ENCODE results near the gene YBX2.

The YBX2 gene

DNA sequence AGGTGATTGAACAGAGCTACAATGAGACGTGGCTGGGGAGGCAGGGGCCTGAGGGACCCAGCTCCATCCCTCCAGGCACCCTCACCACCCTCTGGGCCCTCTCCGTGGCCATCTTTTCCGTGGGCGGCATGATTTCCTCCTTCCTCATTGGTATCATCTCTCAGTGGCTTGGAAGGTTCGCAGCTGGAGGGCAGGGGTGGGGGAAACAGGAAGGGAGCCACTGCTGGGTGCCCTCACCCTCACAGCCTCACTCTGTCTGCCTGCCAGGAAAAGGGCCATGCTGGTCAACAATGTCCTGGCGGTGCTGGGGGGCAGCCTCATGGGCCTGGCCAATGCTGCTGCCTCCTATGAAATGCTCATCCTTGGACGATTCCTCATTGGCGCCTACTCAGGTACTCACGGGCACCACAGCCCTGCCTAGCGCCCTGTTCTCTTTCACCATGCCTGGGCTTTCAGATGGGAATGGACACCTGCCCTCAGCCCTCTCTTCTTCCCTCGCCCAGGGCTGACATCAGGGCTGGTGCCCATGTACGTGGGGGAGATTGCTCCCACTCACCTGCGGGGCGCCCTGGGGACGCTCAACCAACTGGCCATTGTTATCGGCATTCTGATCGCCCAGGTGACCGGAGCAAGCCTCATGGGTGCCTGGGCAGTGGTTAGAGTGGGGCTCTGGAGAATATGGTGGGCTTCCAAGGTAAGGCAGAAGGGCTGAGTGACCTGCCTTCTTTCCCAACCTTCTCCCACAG is 10.8 kb downstream of the YBX2 start:
- no peak for DNase-seq (ENCODE audit: extremely low spot score)
- CTCF ChIA-PET, result interaction anchor here (1.3 kb wide), 1 partner anchor 12 kb away, joined by 6 read pairs; no protein-coding TSS in a partner anchor
- POLR2A ChIA-PET, result interaction anchor here (0.8 to 2.0 kb wide), 3 partner anchors 13 to 63 kb away, joined by 3 to 5 read pairs (median 5); partner anchors contain the start of gene NEURL4
- TF ChIP-seq TARDBP (IDR thresholded peaks at IDR 0.05) (no peak), L3MBTL2 (conservative IDR thresholded peaks at IDR 0.05) (no peak), FOXK2 (IDR thresholded peaks at IDR 0.05) (no peak), FOXA1 (IDR thresholded peaks at IDR 0.05) (no peak), SP1 (IDR thresholded peaks at IDR 0.05) (no peak)

DNA sequence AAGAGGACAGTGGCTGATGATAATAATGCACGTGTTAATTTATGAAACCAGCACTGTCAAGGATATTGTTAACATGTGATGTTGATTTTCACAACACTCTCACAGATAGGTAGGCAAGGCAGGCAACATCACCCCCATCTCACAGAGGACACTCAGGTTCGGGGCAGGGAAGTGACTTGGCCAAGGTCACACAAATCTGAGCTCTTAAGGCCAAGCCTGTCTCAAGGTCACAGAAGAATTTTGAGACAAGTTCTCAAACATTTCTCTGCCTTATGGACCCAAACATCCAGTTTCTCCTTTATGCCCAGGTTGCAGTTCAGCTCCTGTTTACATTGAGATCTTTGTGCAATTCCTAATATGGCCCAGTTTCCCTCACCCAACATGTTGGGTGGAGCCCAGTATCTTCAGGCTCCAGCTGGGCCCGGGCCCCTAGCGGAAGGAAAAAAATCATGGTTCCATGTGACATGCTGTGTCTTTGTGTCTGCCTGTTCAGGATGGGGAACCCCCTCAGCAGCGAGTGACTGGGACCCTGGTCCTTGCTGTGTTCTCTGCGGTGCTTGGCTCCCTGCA is 11.6 kb downstream of the YBX2 start:
- TF ChIP-seq FOXM1 (IDR thresholded peaks at IDR 0.05; ENCODE audit: borderline replicate concordance), result no peak
- no peak for TF ChIP-seq HDGF (IDR thresholded peaks at IDR 0.05; ENCODE audit: borderline replicate concordance)
- TF ChIP-seq, protein P1, sequence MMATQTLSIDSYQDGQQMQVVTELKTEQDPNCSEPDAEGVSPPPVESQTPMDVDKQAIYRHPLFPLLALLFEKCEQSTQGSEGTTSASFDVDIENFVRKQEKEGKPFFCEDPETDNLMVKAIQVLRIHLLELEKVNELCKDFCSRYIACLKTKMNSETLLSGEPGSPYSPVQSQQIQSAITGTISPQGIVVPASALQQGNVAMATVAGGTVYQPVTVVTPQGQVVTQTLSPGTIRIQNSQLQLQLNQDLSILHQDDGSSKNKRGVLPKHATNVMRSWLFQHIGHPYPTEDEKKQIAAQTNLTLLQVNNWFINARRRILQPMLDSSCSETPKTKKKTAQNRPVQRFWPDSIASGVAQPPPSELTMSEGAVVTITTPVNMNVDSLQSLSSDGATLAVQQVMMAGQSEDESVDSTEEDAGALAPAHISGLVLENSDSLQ (IDR thresholded peaks at IDR 0.05), result no peak
- TF ChIP-seq FOXK2 (IDR thresholded peaks at IDR 0.05), result no peak
- TF ChIP-seq ARNT (IDR thresholded peaks at IDR 0.05), result no peak
- no peak for TF ChIP-seq TARDBP (IDR thresholded peaks at IDR 0.05)
- no peak for TF ChIP-seq NFRKB (IDR thresholded peaks at IDR 0.05)
- no peak for TF ChIP-seq L3MBTL2 (conservative IDR thresholded peaks at IDR 0.05)
- TF ChIP-seq ZNF384 (IDR thresholded peaks at IDR 0.05), result no peak
- no peak for TF ChIP-seq SP1 (IDR thresholded peaks at IDR 0.05)
- no peak for TF ChIP-seq LEF1 (IDR thresholded peaks at IDR 0.05; ENCODE audit: borderline replicate concordance)
- TF ChIP-seq ELF4 (IDR thresholded peaks at IDR 0.05), result no peak
- TF ChIP-seq BHLHE40 (IDR thresholded peaks at IDR 0.05; ENCODE audit: borderline replicate concordance), result no peak
- no peak for TF ChIP-seq CTBP1 (IDR thresholded peaks at IDR 0.05; ENCODE audit: borderline replicate concordance)
- no peak for TF ChIP-seq FOXA1 (IDR thresholded peaks at IDR 0.05)
- no peak for TF ChIP-seq SUZ12 (IDR thresholded peaks at IDR 0.05)
- DNase-seq (ENCODE audit: extremely low spot score), result no peak
- POLR2A ChIA-PET, result interaction anchor here (0.8 to 1.3 kb wide), 3 partner anchors 14 to 46 kb away, joined by 3 to 5 read pairs (median 3); partner anchors contain the start of gene NEURL4
- CTCF ChIA-PET, result interaction anchor here (0.8 kb wide), 1 partner anchor 14 kb away, joined by 4 read pairs; no protein-coding TSS in a partner anchor

DNA sequence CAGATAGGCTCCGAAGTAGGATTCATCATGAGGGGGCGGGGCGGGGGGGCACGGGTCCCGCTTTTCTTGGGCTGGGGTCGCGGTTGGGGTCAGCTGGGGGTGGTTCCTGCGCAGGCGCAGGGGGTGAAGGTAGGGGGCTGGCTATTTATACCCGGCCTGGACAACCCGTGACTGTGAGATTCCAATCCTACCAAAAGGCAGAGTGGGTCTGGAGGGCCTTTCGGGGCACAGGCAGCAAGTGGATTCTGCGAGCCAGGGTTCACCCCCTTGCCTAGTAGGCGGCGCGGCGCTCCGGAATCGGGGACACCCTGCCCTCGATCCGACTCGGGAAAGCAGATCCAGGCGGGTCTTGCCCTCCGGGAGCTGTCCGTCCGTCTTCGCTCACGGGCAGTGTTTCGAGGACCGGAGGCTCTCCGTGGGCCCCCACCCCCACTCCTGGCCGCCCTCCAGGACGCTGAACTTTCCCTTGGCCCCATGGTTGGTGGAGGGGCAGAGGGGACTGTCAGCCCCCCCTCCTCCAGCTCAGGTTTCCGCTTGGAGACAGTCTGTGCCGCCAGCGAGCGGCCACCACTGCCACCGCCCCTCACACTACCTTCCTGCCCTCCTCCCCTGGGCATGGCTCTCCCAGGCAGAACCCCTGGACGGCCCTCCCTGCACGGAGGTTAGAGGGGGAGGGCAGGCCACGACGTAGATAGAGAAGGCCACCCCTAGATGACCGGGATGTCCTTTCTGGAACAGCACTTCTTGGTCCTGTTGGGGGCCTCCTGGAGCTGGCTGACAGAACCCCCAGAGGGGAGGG is 12.3 kb downstream of the YBX2 start:
- TF ChIP-seq NFRKB (IDR thresholded peaks at IDR 0.05) (no peak), CTBP1 (IDR thresholded peaks at IDR 0.05; ENCODE audit: borderline replicate concordance) (no peak), TARDBP (IDR thresholded peaks at IDR 0.05) (no peak), BHLHE40 (IDR thresholded peaks at IDR 0.05; ENCODE audit: borderline replicate concordance) (no peak), ARNT (IDR thresholded peaks at IDR 0.05) (no peak), HDGF (IDR thresholded peaks at IDR 0.05; ENCODE audit: borderline replicate concordance) (no peak), FOXK2 (IDR thresholded peaks at IDR 0.05) (no peak), ZNF384 (IDR thresholded peaks at IDR 0.05) (no peak), ELF4 (IDR thresholded peaks at IDR 0.05) (no peak), SUZ12 (IDR thresholded peaks at IDR 0.05) (no peak), FOXM1 (IDR thresholded peaks at IDR 0.05; ENCODE audit: borderline replicate concordance) (no peak), LEF1 (IDR thresholded peaks at IDR 0.05; ENCODE audit: borderline replicate concordance) (no peak)
- TF ChIP-seq, protein P1 (IDR thresholded peaks at IDR 0.05), result no peak

DNA sequence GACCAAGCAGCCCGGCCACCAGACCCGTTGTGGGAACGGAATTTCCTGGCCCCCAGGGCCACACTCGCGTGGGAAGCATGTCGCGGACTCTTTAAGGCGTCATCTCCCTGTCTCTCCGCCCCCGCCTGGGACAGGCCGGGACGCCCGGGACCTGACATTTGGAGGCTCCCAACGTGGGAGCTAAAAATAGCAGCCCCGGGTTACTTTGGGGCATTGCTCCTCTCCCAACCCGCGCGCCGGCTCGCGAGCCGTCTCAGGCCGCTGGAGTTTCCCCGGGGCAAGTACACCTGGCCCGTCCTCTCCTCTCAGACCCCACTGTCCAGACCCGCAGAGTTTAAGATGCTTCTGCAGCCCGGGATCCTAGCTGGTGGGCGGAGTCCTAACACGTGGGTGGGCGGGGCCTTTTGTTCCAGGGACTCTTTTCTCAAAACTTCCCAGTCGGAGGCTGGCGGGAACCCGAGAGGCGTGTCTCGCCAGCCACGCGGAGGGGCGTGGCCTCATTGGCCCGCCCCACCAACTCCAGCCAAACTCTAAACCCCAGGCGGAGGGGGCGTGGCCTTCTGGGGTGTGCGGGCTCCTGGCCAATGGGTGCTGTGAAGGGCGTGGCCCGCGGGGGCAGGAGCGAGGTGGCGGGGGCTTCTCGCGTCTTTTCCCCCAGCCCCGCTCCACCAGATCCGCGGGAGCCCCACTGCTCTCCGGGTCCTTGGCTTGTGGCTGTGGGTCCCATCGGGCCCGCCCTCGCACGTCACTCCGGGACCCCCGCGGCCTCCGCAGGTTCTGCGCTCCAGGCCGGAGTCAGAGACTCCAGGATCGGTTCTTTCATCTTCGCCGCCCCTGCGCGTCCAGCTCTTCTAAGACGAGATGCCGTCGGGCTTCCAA is 13.1 kb downstream of the YBX2 start, which contains the start of gene SLC2A4:
Gene SLC2A4 (plus strand): TSS at position 645 of the 879 bp plus-strand sequence. CDS start 217 bp downstream, at position 862.
- ChIA-PET POLR2A (interaction anchor here (0.5 to 2.4 kb wide), 9 partner anchors 15 to 279 kb away, joined by 3 to 9 read pairs (median 4); partner anchors contain the start of genes ACADVL, DLG4, GABARAP and NEURL4), CTCF (interaction anchor here (1.0 to 1.8 kb wide), 6 partner anchors 15 to 279 kb away, joined by 3 to 22 read pairs (median 4); partner anchors contain the start of gene CTDNEP1)
- TF ChIP-seq HDGF (IDR thresholded peaks at IDR 0.05; ENCODE audit: borderline replicate concordance) (no peak), CTBP1 (IDR thresholded peaks at IDR 0.05; ENCODE audit: borderline replicate concordance) (no peak), ARNT (IDR thresholded peaks at IDR 0.05) (no peak), L3MBTL2 (conservative IDR thresholded peaks at IDR 0.05) (peak; percentile 42; the same call in 1 of the 2 replicates), BHLHE40 (IDR thresholded peaks at IDR 0.05; ENCODE audit: borderline replicate concordance) (no peak), ZNF384 (IDR thresholded peaks at IDR 0.05) (no peak), FOXA1 (IDR thresholded peaks at IDR 0.05) (no peak)
- TF ChIP-seq, protein P1 (IDR thresholded peaks at IDR 0.05), result no peak
- peak; percentile 99 for DNase-seq (ENCODE audit: extremely low spot score)

More for the DNA sequence above, 12.3 kb downstream of the YBX2 start:
- ChIA-PET CTCF (interaction anchor here (0.8 to 1.7 kb wide), 4 partner anchors 14 to 105 kb away, joined by 4 read pairs; no protein-coding TSS in a partner anchor), POLR2A (interaction anchor here (0.5 to 2.2 kb wide), 7 partner anchors 14 to 279 kb away, joined by 3 to 9 read pairs (median 5); partner anchors contain the start of genes ACADVL, DLG4 and NEURL4)
- no peak for DNase-seq (ENCODE audit: extremely low spot score)

All from HEK293T (cell line).